ENCODE measurements around the gene SUCLG1.

The SUCLG1 gene

DNA sequence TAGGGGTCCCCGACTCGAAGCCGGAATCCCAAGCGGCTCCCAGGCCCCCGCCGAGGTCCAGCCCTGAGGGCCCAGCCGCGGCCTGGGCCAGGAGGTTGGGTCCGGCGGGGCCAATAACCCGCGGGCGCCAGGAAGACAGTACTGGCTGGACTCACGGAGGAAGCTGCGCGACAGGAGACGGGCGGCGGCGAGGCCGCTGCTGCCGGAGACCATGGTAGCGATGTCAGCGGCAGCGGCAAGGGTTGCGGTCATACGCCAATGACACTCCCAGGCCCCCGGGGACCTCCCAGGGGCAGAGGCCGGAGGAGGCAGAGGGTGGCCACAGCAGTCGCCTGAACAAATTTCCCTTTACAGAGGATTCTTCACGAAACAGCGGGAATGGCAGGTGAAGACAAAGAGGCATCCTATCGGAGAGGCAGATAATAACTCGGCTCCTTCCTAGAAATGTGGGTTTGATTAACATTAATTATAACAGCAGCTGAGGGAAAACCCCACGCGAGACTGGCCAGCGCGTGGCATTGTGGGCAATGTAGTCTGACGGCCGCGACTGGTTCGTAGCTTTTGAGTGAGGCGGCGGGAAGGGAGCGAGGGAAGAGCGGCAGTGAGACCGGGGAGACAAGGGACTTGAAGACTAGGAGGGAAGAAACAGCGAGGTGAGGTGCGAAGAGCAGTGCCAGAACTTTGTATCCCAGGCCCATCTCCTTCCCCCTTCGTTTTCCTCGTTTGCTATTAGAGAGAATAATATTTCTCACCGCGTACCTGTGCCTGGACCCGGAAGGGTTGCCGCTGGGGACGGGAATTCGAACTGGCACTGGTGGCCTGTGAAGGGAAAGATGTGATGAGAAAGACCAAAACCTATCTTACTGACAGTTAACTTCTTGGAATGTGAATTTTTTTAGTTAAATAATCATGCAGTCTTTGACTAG, at the start of gene SUCLG1:
Gene SUCLG1, minus strand, starts transcription at position 263 of the 926 bp plus-strand sequence. Its CDS starts 11 bp downstream, at position 252.
- Histone ChIP-seq H3K9me3 (ENCODE audit: severe bottlenecking) (no peaks in the 10 kb centered on the region), H3K4me1 (ENCODE audit: insufficient read depth, poor library complexity, severe bottlenecking) (peaks cover 4% of the 10 kb centered on the region), H3K4me3 (ENCODE audit: severe bottlenecking) (peak within 1 kb of the TSS; percentile 76), H3K36me3 (ENCODE audit: low read depth) (peaks cover 1% of the 10 kb centered on the region), H3K27ac (ENCODE audit: poor library complexity, severe bottlenecking) (peak within 1 kb of the TSS; percentile 45), H3K27me3 (ENCODE audit: insufficient read depth, poor library complexity, severe bottlenecking) (no peaks in the 10 kb centered on the region)
- TF ChIP-seq, protein P1, sequence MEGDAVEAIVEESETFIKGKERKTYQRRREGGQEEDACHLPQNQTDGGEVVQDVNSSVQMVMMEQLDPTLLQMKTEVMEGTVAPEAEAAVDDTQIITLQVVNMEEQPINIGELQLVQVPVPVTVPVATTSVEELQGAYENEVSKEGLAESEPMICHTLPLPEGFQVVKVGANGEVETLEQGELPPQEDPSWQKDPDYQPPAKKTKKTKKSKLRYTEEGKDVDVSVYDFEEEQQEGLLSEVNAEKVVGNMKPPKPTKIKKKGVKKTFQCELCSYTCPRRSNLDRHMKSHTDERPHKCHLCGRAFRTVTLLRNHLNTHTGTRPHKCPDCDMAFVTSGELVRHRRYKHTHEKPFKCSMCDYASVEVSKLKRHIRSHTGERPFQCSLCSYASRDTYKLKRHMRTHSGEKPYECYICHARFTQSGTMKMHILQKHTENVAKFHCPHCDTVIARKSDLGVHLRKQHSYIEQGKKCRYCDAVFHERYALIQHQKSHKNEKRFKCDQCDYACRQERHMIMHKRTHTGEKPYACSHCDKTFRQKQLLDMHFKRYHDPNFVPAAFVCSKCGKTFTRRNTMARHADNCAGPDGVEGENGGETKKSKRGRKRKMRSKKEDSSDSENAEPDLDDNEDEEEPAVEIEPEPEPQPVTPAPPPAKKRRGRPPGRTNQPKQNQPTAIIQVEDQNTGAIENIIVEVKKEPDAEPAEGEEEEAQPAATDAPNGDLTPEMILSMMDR (IDR thresholded peaks at IDR 0.05; ENCODE audit: poor library complexity, severe bottlenecking), result no peak
- DNase-seq (ENCODE audit: low spot score) (peak; percentile 81), ATAC-seq (ENCODE audit: low read depth) (peak; percentile 91)

GRCh38 chr2:84498150-84498799, 39.2 kb upstream of the SUCLG1 start:
- DNase-seq (ENCODE audit: low spot score) (no peak), ATAC-seq (ENCODE audit: low read depth) (no peak)
- Histone ChIP-seq H3K36me3 (ENCODE audit: low read depth) (no peaks in the 10 kb centered on the region), H3K4me1 (ENCODE audit: insufficient read depth, poor library complexity, severe bottlenecking) (peaks cover 9% of the 10 kb centered on the region), H3K4me3 (ENCODE audit: severe bottlenecking) (no peak overlapping the region), H3K9me3 (ENCODE audit: severe bottlenecking) (no peaks in the 10 kb centered on the region), H3K27ac (ENCODE audit: poor library complexity, severe bottlenecking) (no peak overlapping the region), H3K27me3 (ENCODE audit: insufficient read depth, poor library complexity, severe bottlenecking) (no peaks in the 10 kb centered on the region)
- TF ChIP-seq, protein P1 (IDR thresholded peaks at IDR 0.05; ENCODE audit: poor library complexity, severe bottlenecking), result no peak

- Histone ChIP-seq H3K4me3 (ENCODE audit: severe bottlenecking) (no peak overlapping the region), H3K36me3 (ENCODE audit: low read depth) (no peaks in the 10 kb centered on the region), H3K27ac (ENCODE audit: poor library complexity, severe bottlenecking) (no peak overlapping the region), H3K4me1 (ENCODE audit: insufficient read depth, poor library complexity, severe bottlenecking) (peaks cover 9% of the 10 kb centered on the region), H3K27me3 (ENCODE audit: insufficient read depth, poor library complexity, severe bottlenecking) (no peaks in the 10 kb centered on the region), H3K9me3 (ENCODE audit: severe bottlenecking) (no peaks in the 10 kb centered on the region)
- TF ChIP-seq, protein P1 (IDR thresholded peaks at IDR 0.05; ENCODE audit: poor library complexity, severe bottlenecking), result no peak
- ATAC-seq (ENCODE audit: low read depth) (no peak), DNase-seq (ENCODE audit: low spot score) (no peak)
Measured at GRCh38 chr2:84497285-84497684, 38.2 kb upstream of the SUCLG1 start.

DNA sequence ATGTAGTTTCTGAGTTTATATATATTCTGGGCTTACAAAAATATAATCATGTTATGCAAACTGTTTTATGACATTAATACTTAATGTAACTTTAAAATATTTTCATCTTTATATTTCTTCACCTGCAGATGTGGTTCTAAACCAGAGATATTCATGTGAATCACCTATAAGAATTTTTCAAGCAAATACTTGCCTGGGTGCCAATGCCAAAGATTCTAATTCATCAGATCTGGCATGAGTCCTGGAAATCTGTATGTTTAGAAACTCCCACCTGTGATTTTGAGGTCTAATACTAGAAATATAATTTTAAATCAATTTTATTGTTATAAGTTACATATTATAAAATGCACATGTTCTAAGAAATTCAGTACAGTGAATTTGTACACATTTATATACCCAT, 37.3 kb upstream of the SUCLG1 start:
- H3K4me3 ChIP-seq (ENCODE audit: severe bottlenecking), result no peak overlapping the region
- no peaks in the 10 kb centered on the region for H3K36me3 ChIP-seq (ENCODE audit: low read depth)
- ATAC-seq (ENCODE audit: low read depth), result no peak
- no peaks in the 10 kb centered on the region for H3K9me3 ChIP-seq (ENCODE audit: severe bottlenecking)
- no peak for DNase-seq (ENCODE audit: low spot score)
- no peaks in the 10 kb centered on the region for H3K27me3 ChIP-seq (ENCODE audit: insufficient read depth, poor library complexity, severe bottlenecking)
- TF ChIP-seq, protein P1 (IDR thresholded peaks at IDR 0.05; ENCODE audit: poor library complexity, severe bottlenecking), result no peak
- peaks cover 9% of the 10 kb centered on the region for H3K4me1 ChIP-seq (ENCODE audit: insufficient read depth, poor library complexity, severe bottlenecking)
- no peak overlapping the region for H3K27ac ChIP-seq (ENCODE audit: poor library complexity, severe bottlenecking)

Measured in RWPE2 (cell line).